GM19035 (cell line): ENCODE measurements around the gene CCDC57.
"Not testable (repeated sequence)": the region's sequence is repeated elsewhere in the genome, so short reads cannot be mapped to it uniquely, and the experiment has no call there.

Experiments used
- ATAC-seq: cut with Tn5 transposase; IDR thresholded peaks from one replicate; pipeline ENCODE4 v1.9.1; 2021; ENCODE audit not compliant: unreplicated experiment

Gene CCDC57

GRCh38 chr17:82212331-82213250 is at the start of gene CCDC57:
TSS of gene CCDC57 (minus strand) at chr17:82212842. CDS start at chr17:82201944, 10,898 bp downstream.
- ATAC-seq, result peak; percentile 74

GRCh38 chr17:82262344-82262743 is 49.7 kb upstream of the CCDC57 start:
- no peak for ATAC-seq

- not testable (repeated sequence) for ATAC-seq
Measured at GRCh38 chr17:82259972-82260961, 47.6 kb upstream of the CCDC57 start.

GRCh38 chr17:82258555-82258954 is 45.9 kb upstream of the CCDC57 start:
- no peak for ATAC-seq

- ATAC-seq, result no peak
Measured at GRCh38 chr17:82257473-82257872, 44.8 kb upstream of the CCDC57 start.

GRCh38 chr17:82256242-82256885 is 43.7 kb upstream of the CCDC57 start:
- ATAC-seq, result no peak

GRCh38 chr17:82255402-82255972 is 42.8 kb upstream of the CCDC57 start:
- no peak for ATAC-seq

- ATAC-seq, result not testable (repeated sequence)
Measured at GRCh38 chr17:82254746-82255145, 42.1 kb upstream of the CCDC57 start.

- not testable (repeated sequence) for ATAC-seq
Measured at GRCh38 chr17:82254096-82254495, 41.5 kb upstream of the CCDC57 start.

- no peak for ATAC-seq
Measured at GRCh38 chr17:82253179-82253544, 40.5 kb upstream of the CCDC57 start.

- ATAC-seq, result no peak
Measured at GRCh38 chr17:82252511-82253178, 40.0 kb upstream of the CCDC57 start.

GRCh38 chr17:82250868-82251500 is 38.3 kb upstream of the CCDC57 start:
- ATAC-seq, result no peak

- ATAC-seq, result no peak
Measured at GRCh38 chr17:82249896-82250581, 37.4 kb upstream of the CCDC57 start.

- no peak for ATAC-seq
Measured at GRCh38 chr17:82248815-82249674, 36.4 kb upstream of the CCDC57 start.

- no peak for ATAC-seq
Measured at GRCh38 chr17:82247856-82248671, 35.4 kb upstream of the CCDC57 start.

GRCh38 chr17:82247182-82247823 is 34.7 kb upstream of the CCDC57 start:
- no peak for ATAC-seq
